Type B pancreatic cell (in vitro differentiated cells): ENCODE results near the gene AZIN2. TPM values are rescaled to one million over a fixed set of nuclear protein-coding genes. Genes with fewer than 3 reads are reported as not detected.

Source experiments
- DNase-seq: peaks from one replicate; pipeline ENCODE4 v3.0.0; 2021; ENCODE audit warnings: mixed read lengths; ENCODE audit not compliant: unreplicated experiment; ENCODE audit errors: extremely low spot score
- H3K27ac Mint-ChIP-seq: 2 replicates; pipeline ENCODE4 v1.8.0; 2021; ENCODE audit warnings: mild to moderate bottlenecking, mixed read lengths
- H3K27me3 Mint-ChIP-seq: 2 replicates; pipeline ENCODE4 v1.8.0; 2021; ENCODE audit warnings: mixed read lengths
- H3K36me3 Mint-ChIP-seq: 2 replicates; pipeline ENCODE4 v1.8.0; 2021; ENCODE audit warnings: mixed read lengths
- H3K4me1 Mint-ChIP-seq: one replicate; pipeline ENCODE4 v1.8.0; 2021; ENCODE audit warnings: mixed read lengths; ENCODE audit not compliant: unreplicated experiment
- H3K4me3 Mint-ChIP-seq: 2 replicates; pipeline ENCODE4 v1.8.0; 2021; ENCODE audit warnings: mild to moderate bottlenecking, mixed read lengths
- H3K9me3 Mint-ChIP-seq: 2 replicates; pipeline ENCODE4 v1.8.0; 2021; ENCODE audit warnings: mixed read lengths
- total RNA-seq: library from RNA; stranded (reverse); gene quantifications from 2 replicates; pipeline ENCODE4 v1.2.1, GENCODE V29; 2021; ENCODE audit warnings: low replicate concordance
- TF ChIP-seq, protein P1 (sequence below): fragments of 200-600 bp; sonication (generic); conservative IDR thresholded peaks from 2 replicates; pipeline ENCODE4 v1.5.0; 2021; ENCODE audit warnings: antibody characterized with exemption, mild to moderate bottlenecking

AZIN2 gene
- total RNA-seq, 1 donor from 2014 or later: 8.9 TPM

DNA sequence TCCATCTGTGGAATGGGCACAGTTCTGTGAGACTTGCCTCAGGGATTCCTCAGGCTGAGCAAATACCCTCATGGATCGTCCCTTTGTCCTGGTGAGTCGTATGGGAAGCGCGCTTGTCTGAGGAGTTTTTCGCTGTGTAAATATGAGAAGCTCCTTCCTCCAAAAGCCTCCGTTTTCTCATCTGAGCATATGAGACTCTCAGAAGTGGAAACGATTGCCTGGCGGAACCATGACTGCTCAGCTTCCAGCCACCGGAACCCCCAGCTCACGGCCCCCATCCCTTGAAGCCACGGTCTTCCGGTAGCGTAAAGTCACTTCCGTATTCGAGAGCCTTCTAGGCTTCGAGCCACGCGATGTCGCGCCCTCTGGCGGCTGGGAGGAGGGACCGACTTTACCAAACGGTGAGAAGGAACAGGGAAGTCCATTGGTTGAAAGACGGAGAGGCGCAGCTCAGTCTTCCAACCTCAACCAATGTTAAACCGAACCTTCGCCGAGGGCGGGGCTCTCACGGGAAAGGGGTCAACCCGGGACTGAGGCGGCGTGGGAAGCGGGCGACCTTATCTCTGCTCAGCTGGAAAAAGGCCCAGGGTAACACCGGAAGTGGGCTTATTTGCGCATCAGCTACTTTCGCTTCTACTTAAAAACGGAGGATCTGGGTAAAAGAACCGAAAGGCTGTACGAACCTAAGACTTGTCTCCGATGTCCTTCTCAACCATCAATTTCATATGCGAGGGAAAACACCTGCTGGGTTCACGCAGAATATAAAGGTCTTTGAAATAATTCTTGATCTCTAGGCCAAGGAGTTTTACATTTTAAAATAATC, 46.3 kb downstream of the AZIN2 start:
- peaks cover 5% of the 10 kb centered on the region for H3K27me3 Mint-ChIP-seq
- peak overlapping the region; percentile 95 for H3K4me3 Mint-ChIP-seq
- DNase-seq: peak; percentile 95
- TF ChIP-seq, protein P1, sequence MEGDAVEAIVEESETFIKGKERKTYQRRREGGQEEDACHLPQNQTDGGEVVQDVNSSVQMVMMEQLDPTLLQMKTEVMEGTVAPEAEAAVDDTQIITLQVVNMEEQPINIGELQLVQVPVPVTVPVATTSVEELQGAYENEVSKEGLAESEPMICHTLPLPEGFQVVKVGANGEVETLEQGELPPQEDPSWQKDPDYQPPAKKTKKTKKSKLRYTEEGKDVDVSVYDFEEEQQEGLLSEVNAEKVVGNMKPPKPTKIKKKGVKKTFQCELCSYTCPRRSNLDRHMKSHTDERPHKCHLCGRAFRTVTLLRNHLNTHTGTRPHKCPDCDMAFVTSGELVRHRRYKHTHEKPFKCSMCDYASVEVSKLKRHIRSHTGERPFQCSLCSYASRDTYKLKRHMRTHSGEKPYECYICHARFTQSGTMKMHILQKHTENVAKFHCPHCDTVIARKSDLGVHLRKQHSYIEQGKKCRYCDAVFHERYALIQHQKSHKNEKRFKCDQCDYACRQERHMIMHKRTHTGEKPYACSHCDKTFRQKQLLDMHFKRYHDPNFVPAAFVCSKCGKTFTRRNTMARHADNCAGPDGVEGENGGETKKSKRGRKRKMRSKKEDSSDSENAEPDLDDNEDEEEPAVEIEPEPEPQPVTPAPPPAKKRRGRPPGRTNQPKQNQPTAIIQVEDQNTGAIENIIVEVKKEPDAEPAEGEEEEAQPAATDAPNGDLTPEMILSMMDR: peak; percentile 90
- peaks cover 6% of the 10 kb centered on the region for H3K9me3 Mint-ChIP-seq
- H3K27ac Mint-ChIP-seq: peak overlapping the region; percentile 94
- peaks cover 12% of the 10 kb centered on the region for H3K36me3 Mint-ChIP-seq
- H3K4me1 Mint-ChIP-seq: peaks cover 17% of the 10 kb centered on the region

DNA sequence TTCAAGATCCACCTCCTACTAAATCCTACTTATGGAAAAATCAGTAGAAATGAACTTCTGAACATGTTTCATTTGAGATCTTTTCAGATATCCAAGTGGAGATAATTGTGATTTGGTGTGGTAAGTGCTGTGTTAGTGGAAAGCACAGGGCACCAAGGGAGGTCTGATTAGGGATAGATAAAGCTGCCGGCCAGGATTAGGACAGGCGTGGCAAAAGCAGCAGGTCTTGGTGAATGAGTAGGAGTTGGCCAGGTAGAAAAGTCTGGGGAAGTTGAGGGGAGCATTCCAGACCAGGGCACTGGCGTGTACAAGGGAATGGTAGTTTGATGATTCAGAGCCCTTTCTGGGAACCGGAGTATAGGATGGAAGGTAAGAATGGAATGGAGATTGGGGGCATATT, 47.8 kb downstream of the AZIN2 start:
- Mint-ChIP-seq H3K27ac (no peak overlapping the region), H3K36me3 (peaks cover 12% of the 10 kb centered on the region), H3K9me3 (peaks cover 6% of the 10 kb centered on the region), H3K4me1 (peaks cover 17% of the 10 kb centered on the region), H3K4me3 (no peak overlapping the region), H3K27me3 (no peaks in the 10 kb centered on the region)
- peak; percentile 32 for DNase-seq
- TF ChIP-seq, protein P1: no peak

DNA sequence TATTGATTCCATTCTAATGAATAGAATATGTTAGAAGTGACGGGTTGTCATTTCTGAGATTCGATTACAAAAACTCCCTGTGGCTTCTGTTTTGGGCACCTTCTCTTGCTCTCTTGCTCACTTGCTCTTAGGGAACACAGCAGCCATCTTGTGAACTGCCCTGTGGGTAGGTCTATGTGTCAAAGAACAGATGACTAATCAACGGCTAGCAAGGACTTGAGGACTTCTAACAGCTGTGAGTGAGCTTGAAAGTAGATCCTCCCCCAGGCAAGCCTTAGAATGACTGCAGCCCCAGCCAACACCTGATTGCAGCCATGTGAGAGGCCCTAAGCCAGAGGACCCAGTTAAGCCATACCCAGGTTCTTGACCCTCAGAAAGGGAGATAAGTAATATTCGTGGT, 49.3 kb downstream of the AZIN2 start:
- H3K4me1 Mint-ChIP-seq: peaks cover 19% of the 10 kb centered on the region
- no peak overlapping the region for H3K4me3 Mint-ChIP-seq
- H3K9me3 Mint-ChIP-seq: peaks cover 6% of the 10 kb centered on the region
- TF ChIP-seq, protein P1: no peak
- no peaks in the 10 kb centered on the region for H3K27me3 Mint-ChIP-seq
- peak; percentile 24 for DNase-seq
- H3K36me3 Mint-ChIP-seq: peaks cover 10% of the 10 kb centered on the region
- H3K27ac Mint-ChIP-seq: no peak overlapping the region

DNA sequence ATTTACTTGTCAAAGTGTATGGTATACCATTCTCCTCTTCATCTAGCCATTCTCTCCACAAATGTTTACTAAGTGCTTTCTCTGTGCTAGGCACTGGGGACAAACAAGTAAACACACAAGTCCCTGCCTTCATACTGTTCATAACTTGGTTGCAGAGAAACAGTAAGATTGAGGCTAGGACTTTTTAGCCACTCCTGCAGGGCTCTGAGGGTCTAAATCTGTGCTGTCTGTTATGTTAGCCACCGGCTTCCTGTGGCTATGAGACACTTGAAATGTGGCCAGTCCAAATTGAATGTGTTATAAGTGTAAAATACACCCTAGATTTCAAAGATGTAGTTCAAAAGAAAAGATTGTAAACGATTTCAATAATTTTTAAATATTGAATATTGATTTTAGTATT, 50.2 kb downstream of the AZIN2 start:
- no peak for DNase-seq
- H3K27me3 Mint-ChIP-seq: no peaks in the 10 kb centered on the region
- no peaks in the 10 kb centered on the region for H3K9me3 Mint-ChIP-seq
- peaks cover 1% of the 10 kb centered on the region for H3K36me3 Mint-ChIP-seq
- TF ChIP-seq, protein P1: no peak
- H3K4me1 Mint-ChIP-seq: peaks cover 16% of the 10 kb centered on the region
- no peak overlapping the region for H3K27ac Mint-ChIP-seq
- no peak overlapping the region for H3K4me3 Mint-ChIP-seq

DNA sequence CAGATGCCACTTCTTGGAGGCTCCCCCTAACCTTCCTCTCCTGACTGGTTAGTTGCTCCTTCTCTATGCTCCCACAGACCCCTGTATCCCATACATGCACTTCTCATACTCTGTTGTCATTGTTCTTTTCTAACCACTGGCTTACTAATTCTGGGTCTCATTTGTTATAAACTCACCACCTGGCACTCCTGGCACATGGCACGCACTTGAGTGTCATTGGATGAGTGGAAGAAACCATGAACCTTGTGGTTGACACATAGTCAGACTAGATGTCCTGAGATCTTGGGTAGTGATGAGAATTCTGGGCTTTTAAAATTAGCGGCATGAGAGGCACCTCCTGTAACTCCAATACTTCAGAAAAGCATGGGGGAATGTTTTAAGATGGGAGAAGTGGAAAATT, 51.6 kb downstream of the AZIN2 start:
- H3K4me3 Mint-ChIP-seq: no peak overlapping the region
- H3K27ac Mint-ChIP-seq: no peak overlapping the region
- peaks cover 6% of the 10 kb centered on the region for H3K4me1 Mint-ChIP-seq
- TF ChIP-seq, protein P1: no peak
- no peaks in the 10 kb centered on the region for H3K9me3 Mint-ChIP-seq
- H3K36me3 Mint-ChIP-seq: no peaks in the 10 kb centered on the region
- H3K27me3 Mint-ChIP-seq: no peaks in the 10 kb centered on the region
- DNase-seq: no peak
